Measurements from ENCODE around the gene BAD. TPM values are rescaled to one million over a fixed set of nuclear protein-coding genes. Genes with fewer than 3 reads are reported as not detected.
A peak's percentile ranks its signal among the peaks of the same experiment; 100 is the strongest.

BAD gene
- total RNA-seq, 1 experiment from 2014 or later = 34.7 TPM

DNA sequence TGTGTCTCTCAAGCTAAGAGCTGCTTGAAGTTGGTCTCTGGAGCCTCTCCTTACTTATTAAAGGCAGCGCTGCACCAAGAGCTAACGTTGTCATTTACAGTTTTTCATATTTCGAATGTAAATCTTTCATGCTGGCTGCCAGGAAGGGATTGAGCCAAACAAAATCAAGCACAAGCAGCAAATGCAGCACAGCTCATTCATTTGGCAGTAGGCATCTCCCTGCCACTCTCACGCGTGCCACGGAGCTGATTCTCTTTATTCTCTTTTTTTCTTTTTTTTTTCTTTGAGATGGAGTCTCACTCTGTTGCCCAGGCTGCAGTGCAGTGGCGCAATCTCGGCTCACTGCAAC lies 51.5 kb downstream of the BAD start (continued):
- TF ChIP-seq, protein P1, sequence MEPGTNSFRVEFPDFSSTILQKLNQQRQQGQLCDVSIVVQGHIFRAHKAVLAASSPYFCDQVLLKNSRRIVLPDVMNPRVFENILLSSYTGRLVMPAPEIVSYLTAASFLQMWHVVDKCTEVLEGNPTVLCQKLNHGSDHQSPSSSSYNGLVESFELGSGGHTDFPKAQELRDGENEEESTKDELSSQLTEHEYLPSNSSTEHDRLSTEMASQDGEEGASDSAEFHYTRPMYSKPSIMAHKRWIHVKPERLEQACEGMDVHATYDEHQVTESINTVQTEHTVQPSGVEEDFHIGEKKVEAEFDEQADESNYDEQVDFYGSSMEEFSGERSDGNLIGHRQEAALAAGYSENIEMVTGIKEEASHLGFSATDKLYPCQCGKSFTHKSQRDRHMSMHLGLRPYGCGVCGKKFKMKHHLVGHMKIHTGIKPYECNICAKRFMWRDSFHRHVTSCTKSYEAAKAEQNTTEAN (CRISPR knock-in tag; IDR thresholded peaks at IDR 0.05) = no peak
- no peak for TF ChIP-seq PRRX2 (CRISPR knock-in tag; IDR thresholded peaks at IDR 0.05)
- no peak for TF ChIP-seq GTF2I (CRISPR knock-in tag; conservative IDR thresholded peaks at IDR 0.05)
- no peak for TF ChIP-seq JAZF1 (CRISPR knock-in tag; IDR thresholded peaks at IDR 0.05)
- TF ChIP-seq, protein P2, sequence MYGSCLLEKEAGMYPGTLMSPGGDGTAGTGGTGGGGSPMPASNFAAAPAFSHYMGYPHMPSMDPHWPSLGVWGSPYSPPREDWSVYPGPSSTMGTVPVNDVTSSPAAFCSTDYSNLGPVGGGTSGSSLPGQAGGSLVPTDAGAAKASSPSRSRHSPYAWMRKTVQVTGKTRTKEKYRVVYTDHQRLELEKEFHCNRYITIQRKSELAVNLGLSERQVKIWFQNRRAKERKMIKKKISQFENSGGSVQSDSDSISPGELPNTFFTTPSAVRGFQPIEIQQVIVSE (CRISPR knock-in tag; IDR thresholded peaks at IDR 0.05; ENCODE audit: borderline replicate concordance) = no peak
- TF ChIP-seq, protein P3, sequence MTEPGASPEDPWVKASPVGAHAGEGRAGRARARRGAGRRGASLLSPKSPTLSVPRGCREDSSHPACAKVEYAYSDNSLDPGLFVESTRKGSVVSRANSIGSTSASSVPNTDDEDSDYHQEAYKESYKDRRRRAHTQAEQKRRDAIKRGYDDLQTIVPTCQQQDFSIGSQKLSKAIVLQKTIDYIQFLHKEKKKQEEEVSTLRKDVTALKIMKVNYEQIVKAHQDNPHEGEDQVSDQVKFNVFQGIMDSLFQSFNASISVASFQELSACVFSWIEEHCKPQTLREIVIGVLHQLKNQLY (CRISPR knock-in tag; IDR thresholded peaks at IDR 0.05) = no peak

DNA sequence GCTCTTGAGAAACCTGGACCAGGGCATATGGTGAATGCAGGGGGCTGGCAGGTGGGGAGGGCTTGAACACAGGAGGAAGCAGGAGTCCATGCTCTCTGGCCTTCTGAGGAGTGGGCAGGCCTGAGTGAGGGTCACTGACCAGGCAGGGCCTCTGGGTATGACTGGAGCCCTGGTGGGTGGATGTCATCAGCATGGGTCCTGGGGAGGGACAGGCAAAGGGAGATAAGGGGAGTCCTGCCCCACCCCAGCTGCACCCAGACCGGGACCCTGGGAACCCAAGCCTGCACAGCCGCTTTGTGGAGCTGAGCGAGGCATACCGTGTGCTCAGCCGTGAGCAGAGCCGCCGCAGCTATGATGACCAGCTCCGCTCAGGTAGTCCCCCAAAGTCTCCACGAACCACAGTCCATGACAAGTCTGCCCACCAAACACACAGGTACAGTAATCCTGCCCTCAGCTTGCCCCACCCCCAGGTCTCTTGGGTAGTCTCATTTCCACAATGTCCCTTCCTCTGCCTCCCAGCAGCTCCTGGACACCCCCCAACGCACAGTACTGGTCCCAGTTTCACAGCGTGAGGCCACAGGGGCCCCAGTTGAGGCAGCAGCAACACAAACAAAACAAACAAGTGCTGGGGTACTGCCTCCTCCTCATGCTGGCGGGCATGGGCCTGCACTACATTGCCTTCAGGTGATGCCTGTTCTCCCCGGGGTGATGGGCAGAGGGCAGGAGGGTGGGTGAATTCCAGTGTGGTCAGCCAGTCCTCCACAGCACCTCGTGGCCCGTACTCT lies 52.1 kb downstream of the BAD start:
- CTCF ChIA-PET = interaction anchor here (1.5 to 5.4 kb wide), 4 partner anchors 15 to 28 kb away, joined by 3 to 35 read pairs (median 18); partner anchors contain the start of gene PLCB3
- Mint-ChIP-seq H3K36me3 (peaks cover 3% of the 10 kb centered on the region; the same call in 1 of the 2 replicates), H3K4me3 (peak overlapping the region; percentile 82), H3K27me3 (ENCODE audit: low read depth) (peaks cover 16% of the 10 kb centered on the region), H3K4me1 (peaks cover 31% of the 10 kb centered on the region), H3K27ac (no peak overlapping the region), H3K9me3 (no peaks in the 10 kb centered on the region)
- ATAC-seq = no peak
- POLR2A ChIA-PET = interaction anchor here (1.3 to 1.5 kb wide), 2 partner anchors 9 to 72 kb away, joined by 3 to 4 read pairs; partner anchors contain the start of gene FKBP2
- TF ChIP-seq, protein P4, sequence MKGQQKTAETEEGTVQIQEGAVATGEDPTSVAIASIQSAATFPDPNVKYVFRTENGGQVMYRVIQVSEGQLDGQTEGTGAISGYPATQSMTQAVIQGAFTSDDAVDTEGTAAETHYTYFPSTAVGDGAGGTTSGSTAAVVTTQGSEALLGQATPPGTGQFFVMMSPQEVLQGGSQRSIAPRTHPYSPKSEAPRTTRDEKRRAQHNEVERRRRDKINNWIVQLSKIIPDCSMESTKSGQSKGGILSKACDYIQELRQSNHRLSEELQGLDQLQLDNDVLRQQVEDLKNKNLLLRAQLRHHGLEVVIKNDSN (CRISPR knock-in tag; IDR thresholded peaks at IDR 0.05) = no peak
- TF ChIP-seq RELA (CRISPR knock-in tag; IDR thresholded peaks at IDR 0.05; ENCODE audit: borderline replicate concordance) (no peak), CBFB (CRISPR knock-in tag; IDR thresholded peaks at IDR 0.05; ENCODE audit: low read depth) (no peak), IRF2 (CRISPR knock-in tag; IDR thresholded peaks at IDR 0.05; ENCODE audit: borderline replicate concordance, low read depth) (no peak), GRHL2 (CRISPR knock-in tag; IDR thresholded peaks at IDR 0.05; ENCODE audit: insufficient replicate concordance, severe bottlenecking) (no peak), MXD4 (CRISPR knock-in tag; IDR thresholded peaks at IDR 0.05; ENCODE audit: borderline replicate concordance) (no peak), JUN (CRISPR knock-in tag; IDR thresholded peaks at IDR 0.05) (no peak), OVOL2 (CRISPR knock-in tag; IDR thresholded peaks at IDR 0.05; ENCODE audit: borderline replicate concordance) (no peak), NFYB (CRISPR knock-in tag; conservative IDR thresholded peaks at IDR 0.05; ENCODE audit: low read depth) (no peak), SOX15 (CRISPR knock-in tag; IDR thresholded peaks at IDR 0.05) (no peak)
- TF ChIP-seq, protein P5, sequence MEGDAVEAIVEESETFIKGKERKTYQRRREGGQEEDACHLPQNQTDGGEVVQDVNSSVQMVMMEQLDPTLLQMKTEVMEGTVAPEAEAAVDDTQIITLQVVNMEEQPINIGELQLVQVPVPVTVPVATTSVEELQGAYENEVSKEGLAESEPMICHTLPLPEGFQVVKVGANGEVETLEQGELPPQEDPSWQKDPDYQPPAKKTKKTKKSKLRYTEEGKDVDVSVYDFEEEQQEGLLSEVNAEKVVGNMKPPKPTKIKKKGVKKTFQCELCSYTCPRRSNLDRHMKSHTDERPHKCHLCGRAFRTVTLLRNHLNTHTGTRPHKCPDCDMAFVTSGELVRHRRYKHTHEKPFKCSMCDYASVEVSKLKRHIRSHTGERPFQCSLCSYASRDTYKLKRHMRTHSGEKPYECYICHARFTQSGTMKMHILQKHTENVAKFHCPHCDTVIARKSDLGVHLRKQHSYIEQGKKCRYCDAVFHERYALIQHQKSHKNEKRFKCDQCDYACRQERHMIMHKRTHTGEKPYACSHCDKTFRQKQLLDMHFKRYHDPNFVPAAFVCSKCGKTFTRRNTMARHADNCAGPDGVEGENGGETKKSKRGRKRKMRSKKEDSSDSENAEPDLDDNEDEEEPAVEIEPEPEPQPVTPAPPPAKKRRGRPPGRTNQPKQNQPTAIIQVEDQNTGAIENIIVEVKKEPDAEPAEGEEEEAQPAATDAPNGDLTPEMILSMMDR (IDR thresholded peaks at IDR 0.05) = no peak
- TF ChIP-seq, protein P6, sequence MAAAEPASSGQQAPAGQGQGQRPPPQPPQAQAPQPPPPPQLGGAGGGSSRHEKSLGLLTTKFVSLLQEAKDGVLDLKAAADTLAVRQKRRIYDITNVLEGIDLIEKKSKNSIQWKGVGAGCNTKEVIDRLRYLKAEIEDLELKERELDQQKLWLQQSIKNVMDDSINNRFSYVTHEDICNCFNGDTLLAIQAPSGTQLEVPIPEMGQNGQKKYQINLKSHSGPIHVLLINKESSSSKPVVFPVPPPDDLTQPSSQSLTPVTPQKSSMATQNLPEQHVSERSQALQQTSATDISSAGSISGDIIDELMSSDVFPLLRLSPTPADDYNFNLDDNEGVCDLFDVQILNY (CRISPR knock-in tag; IDR thresholded peaks at IDR 0.05) = no peak
- TF ChIP-seq, protein P7, sequence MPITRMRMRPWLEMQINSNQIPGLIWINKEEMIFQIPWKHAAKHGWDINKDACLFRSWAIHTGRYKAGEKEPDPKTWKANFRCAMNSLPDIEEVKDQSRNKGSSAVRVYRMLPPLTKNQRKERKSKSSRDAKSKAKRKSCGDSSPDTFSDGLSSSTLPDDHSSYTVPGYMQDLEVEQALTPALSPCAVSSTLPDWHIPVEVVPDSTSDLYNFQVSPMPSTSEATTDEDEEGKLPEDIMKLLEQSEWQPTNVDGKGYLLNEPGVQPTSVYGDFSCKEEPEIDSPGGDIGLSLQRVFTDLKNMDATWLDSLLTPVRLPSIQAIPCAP (CRISPR knock-in tag; IDR thresholded peaks at IDR 0.05) = no peak
- TF ChIP-seq, protein P8, sequence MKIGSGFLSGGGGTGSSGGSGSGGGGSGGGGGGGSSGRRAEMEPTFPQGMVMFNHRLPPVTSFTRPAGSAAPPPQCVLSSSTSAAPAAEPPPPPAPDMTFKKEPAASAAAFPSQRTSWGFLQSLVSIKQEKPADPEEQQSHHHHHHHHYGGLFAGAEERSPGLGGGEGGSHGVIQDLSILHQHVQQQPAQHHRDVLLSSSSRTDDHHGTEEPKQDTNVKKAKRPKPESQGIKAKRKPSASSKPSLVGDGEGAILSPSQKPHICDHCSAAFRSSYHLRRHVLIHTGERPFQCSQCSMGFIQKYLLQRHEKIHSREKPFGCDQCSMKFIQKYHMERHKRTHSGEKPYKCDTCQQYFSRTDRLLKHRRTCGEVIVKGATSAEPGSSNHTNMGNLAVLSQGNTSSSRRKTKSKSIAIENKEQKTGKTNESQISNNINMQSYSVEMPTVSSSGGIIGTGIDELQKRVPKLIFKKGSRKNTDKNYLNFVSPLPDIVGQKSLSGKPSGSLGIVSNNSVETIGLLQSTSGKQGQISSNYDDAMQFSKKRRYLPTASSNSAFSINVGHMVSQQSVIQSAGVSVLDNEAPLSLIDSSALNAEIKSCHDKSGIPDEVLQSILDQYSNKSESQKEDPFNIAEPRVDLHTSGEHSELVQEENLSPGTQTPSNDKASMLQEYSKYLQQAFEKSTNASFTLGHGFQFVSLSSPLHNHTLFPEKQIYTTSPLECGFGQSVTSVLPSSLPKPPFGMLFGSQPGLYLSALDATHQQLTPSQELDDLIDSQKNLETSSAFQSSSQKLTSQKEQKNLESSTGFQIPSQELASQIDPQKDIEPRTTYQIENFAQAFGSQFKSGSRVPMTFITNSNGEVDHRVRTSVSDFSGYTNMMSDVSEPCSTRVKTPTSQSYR (CRISPR knock-in tag; IDR thresholded peaks at IDR 0.05) = no peak
- TF ChIP-seq, protein P9, sequence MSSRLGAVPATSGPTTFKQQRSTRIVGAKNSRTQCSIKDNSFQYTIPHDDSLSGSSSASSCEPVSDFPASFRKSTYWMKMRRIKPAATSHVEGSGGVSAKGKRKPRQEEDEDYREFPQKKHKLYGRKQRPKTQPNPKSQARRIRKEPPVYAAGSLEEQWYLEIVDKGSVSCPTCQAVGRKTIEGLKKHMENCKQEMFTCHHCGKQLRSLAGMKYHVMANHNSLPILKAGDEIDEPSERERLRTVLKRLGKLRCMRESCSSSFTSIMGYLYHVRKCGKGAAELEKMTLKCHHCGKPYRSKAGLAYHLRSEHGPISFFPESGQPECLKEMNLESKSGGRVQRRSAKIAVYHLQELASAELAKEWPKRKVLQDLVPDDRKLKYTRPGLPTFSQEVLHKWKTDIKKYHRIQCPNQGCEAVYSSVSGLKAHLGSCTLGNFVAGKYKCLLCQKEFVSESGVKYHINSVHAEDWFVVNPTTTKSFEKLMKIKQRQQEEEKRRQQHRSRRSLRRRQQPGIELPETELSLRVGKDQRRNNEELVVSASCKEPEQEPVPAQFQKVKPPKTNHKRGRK (CRISPR knock-in tag; IDR thresholded peaks at IDR 0.05; ENCODE audit: borderline replicate concordance) = no peak
- TF ChIP-seq, protein P10, sequence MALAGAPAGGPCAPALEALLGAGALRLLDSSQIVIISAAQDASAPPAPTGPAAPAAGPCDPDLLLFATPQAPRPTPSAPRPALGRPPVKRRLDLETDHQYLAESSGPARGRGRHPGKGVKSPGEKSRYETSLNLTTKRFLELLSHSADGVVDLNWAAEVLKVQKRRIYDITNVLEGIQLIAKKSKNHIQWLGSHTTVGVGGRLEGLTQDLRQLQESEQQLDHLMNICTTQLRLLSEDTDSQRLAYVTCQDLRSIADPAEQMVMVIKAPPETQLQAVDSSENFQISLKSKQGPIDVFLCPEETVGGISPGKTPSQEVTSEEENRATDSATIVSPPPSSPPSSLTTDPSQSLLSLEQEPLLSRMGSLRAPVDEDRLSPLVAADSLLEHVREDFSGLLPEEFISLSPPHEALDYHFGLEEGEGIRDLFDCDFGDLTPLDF (CRISPR knock-in tag; IDR thresholded peaks at IDR 0.05) = no peak
- DNase-seq (ENCODE audit: low spot score) = no peak
